ENCODE measurements around the gene ISOC1.

Gene ISOC1

DNA sequence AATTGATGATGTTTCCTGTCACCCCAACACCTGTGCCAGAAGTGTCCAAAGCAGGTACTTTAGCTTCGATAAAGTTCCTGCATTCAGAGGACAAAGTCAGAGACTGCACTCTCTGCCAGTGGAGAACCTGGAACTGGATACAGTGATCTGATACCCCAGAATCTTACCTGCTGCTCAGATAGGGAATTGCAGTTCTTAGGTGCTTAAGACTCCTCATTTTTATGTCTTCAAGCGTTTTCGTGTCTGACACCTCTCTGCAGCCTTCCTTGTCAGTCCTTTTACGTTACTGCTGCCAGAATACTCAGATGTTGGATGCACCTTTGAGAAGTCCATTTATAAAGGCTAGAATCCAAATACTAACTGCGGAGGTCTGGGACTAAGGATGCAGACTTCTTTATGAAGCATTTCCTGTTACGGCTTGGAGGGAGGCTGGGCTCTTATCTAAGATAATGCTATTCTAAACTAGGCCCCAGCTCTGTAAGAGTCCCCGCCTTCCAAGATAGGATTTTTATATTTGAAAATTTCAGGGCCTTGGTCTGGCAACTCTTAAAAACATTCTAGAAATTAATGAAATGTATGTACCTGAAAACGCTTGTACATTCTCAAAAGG lies 1.9 kb downstream of the ISOC1 start:
- no peak for DNase-seq

DNA sequence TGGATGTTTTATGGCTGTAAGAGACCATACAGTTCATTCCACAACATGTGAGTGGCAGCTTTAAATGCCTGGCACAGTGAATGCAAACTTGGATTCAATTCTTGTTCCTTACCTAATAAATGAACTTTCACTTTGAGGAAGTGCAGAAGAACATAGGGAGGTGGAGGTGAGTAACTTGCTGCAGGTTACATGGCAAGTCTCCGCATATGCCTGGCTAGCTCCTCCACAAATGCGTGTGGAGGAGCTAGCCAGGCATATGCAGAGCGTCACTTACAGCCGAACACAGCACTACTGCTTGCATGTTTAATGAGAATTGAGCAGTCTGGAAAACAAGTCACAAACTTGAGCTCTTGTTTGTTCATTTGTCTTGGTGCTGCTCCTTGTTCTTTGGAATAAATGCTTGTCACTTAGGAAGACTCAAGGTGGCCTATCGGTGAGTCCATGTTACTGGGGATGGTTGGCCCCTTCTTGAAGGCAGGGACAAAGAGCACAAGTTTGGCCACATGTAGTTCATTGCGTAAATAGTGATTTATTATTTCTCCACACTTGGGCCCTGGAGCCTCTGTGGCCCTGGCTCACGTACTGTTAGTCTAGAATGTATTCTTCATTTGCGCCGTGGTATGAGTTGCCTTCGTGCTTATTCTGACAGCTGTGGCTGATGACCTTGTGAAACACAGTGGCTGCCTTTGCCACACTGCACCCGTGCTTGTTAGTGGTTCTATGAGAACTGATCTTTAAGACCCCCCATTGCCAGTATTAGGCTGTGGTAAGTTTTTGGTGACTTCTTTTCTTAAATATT lies 3.1 kb downstream of the ISOC1 start:
- no peak for DNase-seq

DNA sequence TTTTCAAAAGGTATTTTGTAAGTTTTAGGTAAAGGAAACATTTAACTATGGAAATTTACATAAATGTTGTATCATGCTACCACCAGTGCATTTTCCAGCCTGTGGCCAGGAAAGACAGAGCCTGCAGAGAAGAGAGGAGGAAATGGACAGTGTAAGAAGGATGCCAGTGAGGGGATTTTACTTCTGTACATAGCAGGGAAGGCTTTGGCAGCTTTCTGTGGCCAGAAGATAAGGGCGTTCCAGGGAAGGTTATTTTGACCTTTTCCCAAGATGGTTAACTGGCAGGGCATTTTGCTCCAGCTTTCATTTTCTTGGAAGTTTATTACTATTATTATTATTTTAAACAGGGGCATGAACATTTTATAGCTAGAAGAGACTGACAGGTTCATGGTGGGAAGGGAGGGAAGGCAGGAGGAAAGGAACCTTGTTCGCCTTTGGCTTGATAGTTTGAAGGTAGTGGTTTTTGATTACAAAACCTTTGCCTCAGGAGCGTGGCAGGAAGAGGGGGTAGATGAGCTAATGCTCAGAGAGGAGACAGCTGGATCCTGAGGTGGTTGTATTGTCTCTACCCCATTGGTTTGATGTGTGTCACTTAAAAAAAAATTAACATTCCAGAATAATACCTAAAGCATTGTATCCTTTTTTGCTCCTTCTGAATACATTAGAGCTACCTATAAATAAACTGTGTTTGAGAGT lies 4.1 kb downstream of the ISOC1 start:
- DNase-seq: no peak

DNA sequence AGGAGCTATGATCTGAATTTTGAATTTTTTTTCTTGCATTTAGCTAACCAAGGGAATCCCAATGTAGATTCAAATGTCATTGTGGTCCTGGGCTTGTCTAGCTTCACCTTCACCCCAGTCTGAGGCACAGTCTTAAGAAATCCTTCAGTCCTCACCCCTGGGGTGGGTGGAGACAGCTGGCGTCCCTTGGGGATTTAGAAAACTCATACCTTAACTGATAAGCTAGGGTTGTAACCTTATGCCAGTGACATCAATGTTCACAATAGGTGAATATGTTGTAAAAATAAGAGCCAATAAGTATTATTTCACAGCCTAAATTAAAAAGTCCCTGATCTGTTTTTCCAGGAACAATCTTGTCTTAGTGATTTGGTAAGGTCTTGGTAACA lies 4.6 kb downstream of the ISOC1 start:
- DNase-seq: no peak

DNA sequence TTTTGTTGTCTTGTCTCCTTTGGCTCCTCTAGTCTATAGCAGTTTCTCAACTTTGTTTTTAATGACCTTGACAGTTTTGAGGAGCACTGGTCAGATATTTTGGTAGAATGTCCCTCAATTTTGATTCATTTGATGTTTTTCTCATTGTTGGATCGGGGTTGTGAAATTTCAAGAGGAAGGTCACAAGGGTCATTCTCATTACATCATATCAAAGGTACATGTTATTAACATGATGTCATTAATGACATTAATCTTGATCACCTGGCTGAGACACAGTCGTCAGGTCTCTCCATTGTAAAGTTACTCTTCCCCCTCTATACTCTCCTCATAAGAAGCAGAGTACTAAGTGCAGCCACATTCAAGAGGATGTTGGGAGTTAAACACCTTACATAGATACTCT lies 7.2 kb downstream of the ISOC1 start:
- no peak for DNase-seq

DNA sequence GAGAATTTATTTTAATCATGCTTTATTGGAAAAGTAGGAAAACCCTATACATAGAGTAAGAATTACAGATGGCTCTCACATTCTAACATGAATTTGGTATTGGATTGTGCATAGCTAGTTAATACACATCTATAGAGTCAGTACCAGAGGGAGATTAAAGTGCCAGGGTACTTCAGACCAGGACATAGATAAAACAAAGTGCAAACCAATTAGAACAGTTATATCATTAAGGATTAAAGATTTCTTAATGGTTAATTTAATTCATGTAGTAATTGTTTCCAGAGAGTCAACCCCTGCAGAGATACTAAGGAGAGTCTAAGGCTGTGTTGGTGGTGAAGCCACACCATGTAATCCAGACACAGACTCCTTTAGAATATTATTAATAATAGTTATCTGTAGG lies 8.8 kb downstream of the ISOC1 start:
- DNase-seq: no peak

DNA sequence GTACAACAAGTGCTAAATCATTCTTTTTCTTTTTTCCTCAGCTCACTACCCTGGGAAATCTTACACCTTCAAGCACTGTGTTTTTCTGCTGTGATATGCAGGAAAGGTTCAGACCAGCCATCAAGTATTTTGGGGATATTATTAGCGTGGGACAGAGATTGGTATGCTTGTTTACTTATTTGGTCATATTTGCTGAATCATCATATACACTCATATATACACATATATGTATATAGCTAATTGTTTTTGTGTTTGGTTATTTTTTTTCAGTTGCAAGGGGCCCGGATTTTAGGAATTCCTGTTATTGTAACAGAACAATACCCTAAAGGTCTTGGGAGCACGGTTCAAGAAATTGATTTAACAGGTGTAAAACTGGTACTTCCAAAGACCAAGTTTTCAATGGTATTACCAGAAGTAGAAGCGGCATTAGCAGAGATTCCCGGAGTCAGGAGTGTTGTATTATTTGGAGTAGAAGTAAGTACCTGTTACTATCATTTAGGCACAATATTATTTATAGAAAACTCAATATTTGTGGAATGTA lies 10.4 kb downstream of the ISOC1 start:
- DNase-seq: no peak

DNA sequence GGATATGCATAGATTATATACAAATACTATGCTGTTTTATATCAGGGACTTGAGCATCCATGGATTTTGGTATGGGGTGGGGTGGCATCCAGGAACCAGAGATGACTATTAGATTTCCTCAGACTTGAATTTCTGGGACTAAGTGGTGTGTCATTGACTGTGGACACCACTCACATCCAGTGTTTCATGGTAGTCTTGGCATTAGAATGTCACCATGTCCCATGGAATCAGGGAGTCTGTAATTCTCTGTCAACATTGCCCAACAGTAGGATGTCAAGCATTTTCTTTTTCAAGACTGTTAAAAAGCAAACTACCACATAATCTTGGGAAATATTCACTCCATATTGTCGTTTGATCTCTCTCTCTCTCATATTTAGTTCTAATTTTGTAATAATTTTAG lies 13.1 kb downstream of the ISOC1 start:
- DNase-seq: no peak

DNA sequence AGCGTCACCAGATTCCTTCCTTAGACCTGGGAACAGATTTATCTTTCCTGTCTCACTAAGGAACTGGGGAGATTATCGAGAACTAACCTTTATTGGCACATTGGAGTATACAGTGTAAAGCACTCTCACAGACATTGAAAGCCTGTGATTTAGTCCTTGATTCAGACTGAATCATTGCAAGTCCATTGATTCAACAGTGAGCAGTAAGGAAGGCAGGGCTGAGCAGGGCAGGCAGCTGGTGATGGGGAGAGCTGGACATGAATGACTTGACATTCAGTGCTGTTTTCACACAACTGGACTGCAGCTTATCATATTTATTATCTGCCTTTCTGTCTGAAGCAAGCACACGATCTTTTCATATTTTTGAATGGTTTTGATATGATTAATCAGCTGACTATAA lies 16.2 kb downstream of the ISOC1 start:
- no peak for DNase-seq

DNA sequence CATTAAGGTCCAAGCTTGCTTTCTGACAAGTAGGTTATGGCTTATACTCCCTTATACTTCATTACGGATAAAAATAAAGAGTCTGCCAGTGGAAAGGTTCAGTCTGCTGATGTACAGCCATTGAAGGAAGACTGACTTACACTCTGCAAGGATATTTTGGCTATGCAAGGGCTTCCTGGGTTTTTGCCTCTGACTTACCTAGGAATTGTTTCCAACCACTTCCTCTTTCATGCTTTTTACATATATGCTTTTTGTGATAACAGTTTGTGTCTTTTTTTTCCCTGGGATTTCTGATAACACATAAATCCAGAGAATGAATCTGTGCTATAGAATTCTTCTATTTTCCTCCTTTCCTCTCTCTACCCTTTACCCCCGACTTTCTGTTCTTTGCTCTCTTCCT lies 16.8 kb downstream of the ISOC1 start:
- no peak for DNase-seq

DNA sequence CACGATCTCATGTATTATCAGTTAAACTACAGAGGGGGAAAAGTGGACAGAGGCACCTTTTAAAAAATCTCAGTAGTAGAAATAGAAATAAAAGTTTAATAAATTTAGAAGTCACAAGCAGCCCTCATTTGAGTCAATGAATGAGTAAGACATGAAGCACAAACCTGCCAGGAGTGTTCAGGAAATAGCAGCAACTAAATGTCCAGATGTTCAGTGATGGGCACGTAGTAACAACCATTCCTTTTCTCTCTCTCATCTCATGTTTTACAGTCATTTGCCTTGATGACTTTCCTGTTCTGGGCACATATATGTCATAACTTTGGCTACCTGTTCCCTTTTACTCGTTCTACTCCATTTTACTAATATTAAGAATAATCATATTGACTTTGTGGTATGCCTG lies 17.7 kb downstream of the ISOC1 start:
- DNase-seq: no peak

DNA sequence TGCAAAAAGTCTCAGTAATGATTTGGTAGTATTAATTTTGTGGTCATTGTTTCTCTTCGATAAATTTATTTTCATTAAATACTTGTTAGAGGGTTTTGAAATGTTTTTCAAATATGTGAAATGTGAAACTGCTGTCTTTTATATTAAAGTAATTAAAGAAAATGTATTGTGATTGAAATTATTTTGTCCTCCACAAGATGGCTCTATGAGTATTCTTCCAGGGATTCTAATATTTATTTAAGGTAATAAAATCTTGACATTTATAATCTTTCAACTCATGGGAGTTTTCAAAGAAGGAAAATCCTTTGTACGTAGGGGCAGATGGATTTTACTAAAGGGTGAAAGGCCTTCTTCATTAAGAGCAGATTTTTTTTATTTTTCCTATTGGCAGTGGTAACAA lies 19.3 kb downstream of the ISOC1 start:
- DNase-seq: no peak

DNA sequence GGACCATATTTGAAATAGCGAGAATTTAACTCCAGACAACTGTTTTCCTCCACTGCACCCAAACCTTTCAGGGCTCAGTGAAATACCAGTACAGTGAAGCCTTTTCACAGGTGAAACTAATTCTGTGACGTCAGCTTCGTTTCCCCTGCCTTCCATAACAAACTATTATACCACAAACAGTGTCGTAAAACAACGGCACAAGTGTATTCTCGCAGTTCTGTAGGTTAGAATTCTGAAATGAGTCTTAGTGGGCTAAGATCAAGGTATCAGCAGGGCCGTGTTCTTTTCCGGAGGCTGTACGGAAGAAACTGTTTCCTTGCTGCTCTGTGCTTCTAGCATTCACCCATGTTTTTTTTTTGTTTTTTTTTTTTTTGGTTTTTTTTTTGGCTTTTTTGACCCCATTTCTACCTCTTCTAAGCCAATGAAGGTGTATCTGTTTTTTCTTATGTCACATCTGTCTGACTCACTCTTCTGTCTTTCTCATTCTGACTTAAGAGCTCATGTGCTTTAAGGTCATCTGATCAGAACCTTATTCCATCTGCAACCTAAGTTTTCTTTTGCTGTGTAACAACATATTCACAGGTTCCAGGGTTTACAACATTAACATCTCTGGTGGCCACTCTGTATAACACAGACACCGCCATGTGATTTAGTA lies 20.1 kb downstream of the ISOC1 start:
- no peak for DNase-seq

DNA sequence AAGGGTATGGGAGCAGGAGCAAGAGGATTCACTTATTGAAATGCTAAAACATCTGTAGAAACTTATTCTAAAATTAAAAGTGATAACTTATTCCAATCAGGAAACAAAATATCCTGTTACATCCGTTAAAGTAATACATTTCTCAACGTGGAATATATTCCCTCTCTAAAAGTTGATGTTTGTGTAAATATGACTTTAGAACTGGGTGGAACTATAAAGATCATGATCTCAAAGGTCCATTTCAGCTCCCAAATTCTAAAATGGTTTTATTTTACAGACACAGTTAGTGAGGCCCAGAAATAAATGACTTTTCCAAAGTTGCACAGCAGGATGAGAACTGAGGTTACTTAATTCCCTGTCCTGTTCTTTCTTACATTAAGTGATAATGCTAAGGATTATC lies 21.1 kb downstream of the ISOC1 start:
- no peak for DNase-seq

DNA sequence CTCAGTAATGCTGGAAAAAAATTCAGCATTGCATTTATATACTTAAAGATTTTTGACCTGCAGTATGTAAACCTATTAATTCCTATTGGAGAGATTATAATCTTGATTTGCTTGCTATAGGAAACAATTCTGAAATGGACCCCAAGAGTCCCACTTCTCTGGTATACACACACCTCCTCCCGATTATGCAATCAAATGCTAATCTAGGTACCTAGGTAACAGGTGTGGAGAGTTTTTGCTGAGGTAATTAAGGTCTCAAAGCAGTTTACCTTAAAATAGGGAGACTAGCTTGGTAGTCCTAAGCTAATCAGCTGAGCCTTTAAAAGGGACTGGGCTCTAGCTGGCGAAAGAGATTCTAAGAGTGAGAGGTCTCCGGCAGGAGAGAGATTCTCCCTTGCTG lies 22.2 kb downstream of the ISOC1 start:
- no peak for DNase-seq

DNA sequence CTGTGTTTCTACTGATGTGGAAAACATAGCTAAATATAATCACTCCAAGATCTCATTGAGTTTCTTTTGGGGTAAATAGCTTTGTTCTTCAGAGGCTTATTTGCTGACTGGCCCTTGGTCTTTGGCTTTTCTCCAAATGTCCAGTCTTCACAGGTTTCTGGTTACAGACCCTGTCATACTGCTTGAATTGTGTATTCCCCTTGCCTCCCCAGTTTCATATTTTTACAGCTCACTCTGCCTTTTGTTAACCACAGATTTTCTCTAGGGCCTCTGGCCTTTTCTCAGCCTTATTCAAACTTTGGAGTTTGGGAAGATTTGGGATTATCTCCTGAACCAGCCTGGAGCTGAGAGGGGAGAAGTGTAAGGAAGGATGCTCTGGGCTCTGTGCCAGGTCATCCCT lies 23.9 kb downstream of the ISOC1 start:
- DNase-seq: no peak

DNA sequence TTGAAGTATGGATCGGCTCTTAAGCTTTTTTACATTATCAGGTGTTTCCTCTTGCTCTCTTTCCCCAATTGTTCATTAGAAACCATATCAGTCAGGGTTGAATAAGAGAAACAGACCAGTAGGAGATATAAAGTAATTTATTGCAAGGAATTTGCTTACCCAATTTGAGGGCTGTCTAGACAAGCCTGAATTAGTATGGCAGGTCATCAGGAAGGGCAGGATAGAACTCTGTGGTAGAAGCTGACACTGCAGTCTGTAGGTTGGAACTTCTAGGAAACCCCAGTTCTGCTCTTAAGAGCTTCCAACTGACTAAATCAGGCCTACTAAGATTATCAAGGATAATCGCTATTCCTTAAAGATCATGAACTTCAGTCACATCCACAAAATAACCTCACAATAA lies 24.3 kb downstream of the ISOC1 start:
- DNase-seq: no peak

DNA sequence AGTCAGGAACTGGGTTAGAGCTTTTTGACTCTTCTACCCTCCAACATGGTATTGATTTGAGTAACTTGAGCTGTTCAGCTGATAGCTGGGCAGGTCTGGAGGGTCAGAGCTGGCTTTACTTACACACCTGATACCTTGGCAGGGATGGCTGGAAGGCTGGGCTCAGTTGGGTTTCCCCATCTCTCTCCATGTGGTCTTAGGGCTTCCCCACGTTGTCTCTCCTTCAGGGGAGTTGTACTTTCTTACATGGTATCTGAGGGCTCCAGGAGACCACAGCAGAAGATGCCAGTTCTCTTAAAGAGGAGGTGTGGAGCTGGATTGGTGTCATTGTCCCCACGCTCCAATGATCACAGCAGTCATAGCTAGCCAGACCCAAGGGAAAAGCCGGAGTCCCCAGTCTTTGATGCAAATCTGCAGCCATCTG lies 25.6 kb downstream of the ISOC1 start:
- DNase-seq: no peak

DNA sequence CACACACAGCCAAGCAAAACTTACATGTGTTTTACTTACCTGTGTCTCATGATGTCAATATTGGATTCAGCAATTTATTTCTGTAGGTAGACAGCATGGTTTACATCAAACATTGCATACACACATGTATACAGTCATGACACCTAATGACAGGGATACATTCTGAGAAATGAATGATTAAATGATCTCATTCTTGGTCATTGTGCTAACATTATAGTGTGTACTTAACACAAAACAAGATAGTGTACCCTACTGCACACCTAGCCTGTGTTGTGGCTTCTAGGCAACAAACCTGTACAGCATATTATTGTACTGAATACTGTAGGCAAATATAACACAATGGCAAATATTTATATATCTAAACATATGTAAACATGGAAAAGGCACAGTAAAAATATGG lies 28.0 kb downstream of the ISOC1 start:
- no peak for DNase-seq

DNA sequence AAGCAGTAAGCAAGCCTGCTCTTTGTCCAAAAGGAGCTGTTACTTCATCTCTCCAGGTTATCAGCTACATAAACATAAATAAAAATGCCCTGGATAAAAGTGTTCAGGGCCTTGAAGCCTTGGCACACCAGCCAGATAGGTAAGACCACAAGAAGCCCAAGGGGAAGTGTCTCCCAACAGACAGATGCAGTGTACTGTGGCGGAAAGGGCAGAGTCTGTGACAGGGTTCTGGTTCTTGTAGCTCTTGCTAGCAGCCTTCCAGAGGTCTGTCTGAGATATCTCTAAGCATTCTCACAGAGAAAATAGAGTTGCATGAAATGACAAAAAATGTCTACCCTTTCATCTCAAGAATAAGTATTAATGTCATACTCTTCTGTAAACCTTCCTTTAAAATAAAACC lies 30.1 kb downstream of the ISOC1 start:
- no peak for DNase-seq

DNA sequence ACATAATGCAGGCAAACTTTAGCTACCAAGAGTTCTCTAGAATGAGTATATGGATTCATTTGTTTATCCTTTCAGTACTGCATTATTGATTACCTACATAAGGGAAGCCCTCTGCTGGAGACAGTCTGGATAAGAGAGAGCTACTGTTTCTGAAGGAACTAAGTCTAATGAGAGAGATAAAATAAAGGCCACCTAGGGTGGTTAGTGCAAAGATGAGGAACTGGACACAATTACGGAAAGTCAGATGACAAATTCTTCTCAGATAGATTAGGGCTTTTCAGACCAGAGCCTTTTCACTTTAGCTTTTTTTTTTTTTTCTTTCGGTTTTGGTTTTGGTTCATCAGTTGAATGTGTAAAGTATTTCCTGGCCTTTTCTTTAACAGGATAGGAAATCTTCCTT lies 31.3 kb downstream of the ISOC1 start:
- no peak for DNase-seq

DNA sequence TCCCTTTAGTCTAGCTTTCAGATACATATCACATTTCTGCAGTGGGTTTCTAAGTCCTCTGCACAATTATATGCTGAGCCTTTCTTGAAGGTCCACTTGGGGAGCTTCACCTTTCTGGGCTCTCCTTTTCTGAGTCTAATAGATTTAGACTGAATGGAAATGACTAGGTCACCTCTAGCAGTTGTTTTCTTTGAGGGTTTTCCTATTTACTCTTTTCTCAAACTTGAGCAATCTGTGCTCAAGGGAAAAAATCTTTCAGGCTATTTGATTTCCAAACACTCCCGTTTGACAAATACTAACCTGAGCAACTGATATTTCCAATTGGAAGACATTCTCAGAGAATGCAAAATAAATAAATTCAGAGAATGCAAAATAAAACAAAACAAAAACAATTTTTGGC lies 39.0 kb downstream of the ISOC1 start:
- no peak for DNase-seq

DNA sequence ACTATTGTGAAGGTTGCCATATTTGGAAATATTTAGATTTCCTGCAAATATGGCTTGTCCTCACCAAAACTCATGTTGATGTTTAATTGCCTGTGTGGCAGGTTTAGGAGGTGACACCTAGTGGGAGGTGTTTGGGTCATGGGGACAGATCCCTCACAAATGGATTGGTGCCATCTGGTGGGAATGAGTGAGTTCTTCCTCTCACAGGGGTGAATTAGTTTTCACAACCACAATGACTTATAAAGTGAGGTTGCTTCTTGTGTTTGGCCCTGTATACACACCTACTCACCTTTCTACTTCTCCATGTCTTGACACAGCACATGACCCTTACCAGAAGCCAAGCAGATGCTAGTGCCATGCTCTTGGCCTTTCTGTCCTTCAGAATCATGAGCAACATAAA lies 41.1 kb downstream of the ISOC1 start:
- no peak for DNase-seq

DNA sequence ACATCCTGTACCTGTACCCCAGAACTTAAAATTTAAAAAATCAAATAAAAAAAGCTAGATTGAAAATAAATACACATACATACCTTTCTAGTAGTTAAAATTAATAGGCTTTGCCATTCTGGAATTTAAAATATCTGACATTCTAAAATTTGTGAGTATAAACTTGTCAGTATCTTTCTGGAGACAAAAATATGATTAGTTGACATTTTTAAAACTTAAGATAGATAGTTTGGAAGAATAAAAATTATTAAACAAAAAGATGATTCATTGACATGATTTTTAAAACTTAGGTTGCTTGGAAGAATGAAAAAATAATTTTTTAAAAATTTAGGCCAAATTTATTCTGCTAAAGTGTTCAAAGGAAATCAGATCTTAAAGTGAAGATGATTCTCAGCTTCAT lies 43.1 kb downstream of the ISOC1 start:
- DNase-seq: no peak

Data from CD4-positive, alpha-beta T cell treated with Interferon gamma for 1 hour (primary cell).